IPS-15b (cell line): ENCODE data around the gene SMCO4.
"Not testable (repeated sequence)": the region's sequence is repeated elsewhere in the genome, so short reads cannot be mapped to it uniquely, and the experiment has no call there.

ENCODE experiments used
- H3K27me3 ChIP-seq: one replicate; pipeline ENCODE4 v1.6.1; 2013; ENCODE audit warnings: low read length; ENCODE audit not compliant: control insufficient read depth, insufficient read depth
- H3K36me3 ChIP-seq: one replicate; pipeline ENCODE4 v1.6.1; 2013; ENCODE audit warnings: low read length; ENCODE audit not compliant: control insufficient read depth, insufficient read depth
- H3K4me1 ChIP-seq: one replicate; pipeline ENCODE4 v1.6.1; 2013; ENCODE audit warnings: mild to moderate bottlenecking, low read length; ENCODE audit not compliant: control insufficient read depth, insufficient read depth
- H3K4me3 ChIP-seq: one replicate; pipeline ENCODE4 v1.5.1; 2013; ENCODE audit warnings: low read depth, low read length
- H3K9ac ChIP-seq: one replicate; pipeline ENCODE4 v1.6.1; 2013; ENCODE audit warnings: low read depth, mild to moderate bottlenecking, low read length
- H3K9me3 ChIP-seq: one replicate; pipeline ENCODE4 v1.6.1; 2013; ENCODE audit warnings: mild to moderate bottlenecking, low read length; ENCODE audit not compliant: control insufficient read depth, insufficient read depth

The SMCO4 gene

GRCh38 chr11:93443232-93443631, 100.0 kb downstream of the SMCO4 start:
- not testable (repeated sequence) for H3K9ac ChIP-seq, H3K36me3 ChIP-seq, H3K9me3 ChIP-seq, H3K27me3 ChIP-seq, H3K4me3 ChIP-seq
- peaks cover 11% of the 10 kb centered on the region for H3K4me1 ChIP-seq

DNA sequence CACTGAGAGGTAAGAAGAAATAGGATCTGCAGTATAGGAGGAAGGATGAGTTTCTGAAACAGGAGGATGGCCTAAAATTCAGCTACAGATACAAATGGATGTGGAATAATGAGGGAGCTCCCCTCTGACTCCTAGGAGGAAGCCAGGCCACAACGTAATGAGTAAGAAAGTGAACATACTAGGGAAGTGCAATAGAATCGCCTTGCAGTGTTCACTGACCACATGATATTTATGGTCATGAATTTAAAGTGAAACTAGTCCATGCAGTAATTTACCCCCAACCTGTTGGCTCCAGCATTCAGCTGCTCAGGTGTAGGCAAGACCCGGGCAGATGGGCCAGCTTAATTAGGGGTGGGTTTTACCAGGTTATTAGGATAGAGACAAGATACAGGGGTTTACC, 110.9 kb downstream of the SMCO4 start:
- H3K4me3 ChIP-seq = no peak overlapping the region
- H3K4me1 ChIP-seq = no peaks in the 10 kb centered on the region
- no peaks in the 10 kb centered on the region for H3K36me3 ChIP-seq
- no peak overlapping the region for H3K9ac ChIP-seq
- H3K9me3 ChIP-seq = no peaks in the 10 kb centered on the region
- no peaks in the 10 kb centered on the region for H3K27me3 ChIP-seq
